Measurements from ENCODE around the gene GNG7.

GRCh38 chr19:2477141-2477710 is 225.3 kb downstream of the GNG7 start:
- no peak for TF ChIP-seq CTCF (conservative IDR thresholded peaks at IDR 0.05 in 1 of 2, IDR thresholded peaks at IDR 0.05 in 1 of 2; ENCODE audit: extremely low read depth in 1 of 2, insufficient read depth in 1 of 2, low read depth in 1 of 2, low read length in 2 of 2)
- no peak for TF ChIP-seq EZH2 (IDR thresholded peaks at IDR 0.05; ENCODE audit: borderline replicate concordance, low read length)

All from mammary epithelial cell (primary cell).